A549 (cell line): ENCODE measurements around the gene GPX2. TPM values are rescaled to one million over a fixed set of nuclear protein-coding genes. Genes with fewer than 3 reads are reported as not detected.

Source experiments
- ATAC-seq, 2 experiments: fragments of 200-7000 bp in 1 of 2; fragments of >200 bp in 1 of 2; cut with Nextera tagmentation in 1 of 2; cut with Tn5 transposase in 1 of 2; 3 replicates each; pipeline versions ENCODE4 v1.8.0 to v1.9.1; 2018 to 2020; ENCODE audit warnings: mild to moderate bottlenecking in 1 of 2, moderate library complexity in 1 of 2
- CTCF ChIA-PET: fragments of 300-600 bp; sonication (Branson Sonifier 250); formaldehyde crosslinking; extraction: SDS; loops from one replicate; lab custom pipeline; 2021; ENCODE audit warnings: antibody characterized with exemption, inconsistent platforms; lab: Yijun Ruan, JAX
- POLR2A ChIA-PET: fragments of 350-600 bp; formaldehyde crosslinking; extraction: SDS; loops from one replicate; lab custom pipeline; 2021; ENCODE audit warnings: antibody characterized with exemption, inconsistent platforms; lab: Yijun Ruan, JAX
- DNase-seq, 2 experiments: peaks; one replicate each; pipeline versions ENCODE4 v3.0.0 to v3.0.0-alpha.2; 2011 to 2016; ENCODE audit warnings: low read depth in 1 of 2, low spot score in 1 of 2
- FAIRE-seq: peaks from 2 replicates; lab custom pipeline; 2011; peaks lifted over from hg19 to GRCh38; lab: Jason Lieb, UNC
- H3K27ac ChIP-seq, 2 experiments: fragments of >200 bp; sonication (Bioruptor Twin); formaldehyde crosslinking; 3 replicates each; pipeline ENCODE4 v1.5.1; 2016 to 2017
- H3K4me1 ChIP-seq: fragments of >200 bp; sonication (Bioruptor Twin); formaldehyde crosslinking; 3 replicates; pipeline ENCODE4 v1.6.1; 2016
- H3K4me2 ChIP-seq: fragments of >200 bp; sonication (Bioruptor Twin); formaldehyde crosslinking; 3 replicates; pipeline ENCODE4 v1.6.1; 2016
- H3K4me3 ChIP-seq: fragments of >200 bp; sonication (Bioruptor Twin); formaldehyde crosslinking; 3 replicates; pipeline ENCODE4 v1.5.1; 2016
- H3K9me3 ChIP-seq: fragments of >200 bp; sonication (Bioruptor Twin); formaldehyde crosslinking; 3 replicates; pipeline ENCODE4 v1.6.1; 2016
- CEBPB ChIP-seq, 2 experiments: fragments of >200 bp in 1 of 2; sonication (Bioruptor Twin) in 1 of 2; formaldehyde crosslinking in 1 of 2; IDR thresholded peaks; 2 replicates each; pipeline ENCODE4 v1.6.1; 2012 to 2016
- CTCF ChIP-seq: fragments of >200 bp; sonication (Bioruptor Twin); formaldehyde crosslinking; IDR thresholded peaks from 3 replicates; pipeline ENCODE4 v1.5.1; 2016
- EHF ChIP-seq: fragments of 250-450 bp; sonication (Bioruptor Pico); IDR thresholded peaks from 2 replicates; pipeline ENCODE4 v1.5.0; 2020; ENCODE audit warnings: mild to moderate bottlenecking
- EHMT2 ChIP-seq: fragments of 200-600 bp; sonication (generic); IDR thresholded peaks from 2 replicates; pipeline ENCODE4 v1.6.1; 2016; ENCODE audit warnings: antibody characterized with exemption, low read depth, mild to moderate bottlenecking, moderate library complexity
- ELK1 ChIP-seq: fragments of 150-350 bp; IDR thresholded peaks from 2 replicates; pipeline ENCODE4 v1.6.1; 2014; ENCODE audit warnings: low read depth, mild to moderate bottlenecking, low read length
- EP300 ChIP-seq, 2 experiments: fragments of >200 bp; sonication (Bioruptor Twin); formaldehyde crosslinking; IDR thresholded peaks; 2 replicates in 1 of 2; 3 replicates in 1 of 2; pipeline ENCODE4 v1.6.1; 2016 to 2017
- FOSB ChIP-seq: fragments of 250-450 bp; sonication (Bioruptor Pico); IDR thresholded peaks from 2 replicates; pipeline ENCODE4 v1.5.0; 2020; ENCODE audit warnings: mild to moderate bottlenecking, moderate library complexity
- GATA3 ChIP-seq: IDR thresholded peaks from 2 replicates; pipeline ENCODE4 v1.6.1; 2012; ENCODE audit warnings: borderline replicate concordance
- HEYL ChIP-seq: fragments of 250-450 bp; sonication (Bioruptor Pico); IDR thresholded peaks from 2 replicates; pipeline ENCODE4 v1.8.0; 2021; ENCODE audit warnings: mild to moderate bottlenecking, moderate library complexity
- JUN ChIP-seq, 2 experiments: fragments of >200 bp; sonication (Bioruptor Twin); formaldehyde crosslinking; IDR thresholded peaks; 2 replicates in 1 of 2; 3 replicates in 1 of 2; pipeline ENCODE4 v1.6.1; 2016 to 2017
- KDM5A ChIP-seq: fragments of 200-600 bp; sonication (generic); IDR thresholded peaks from 2 replicates; pipeline ENCODE4 v1.6.1; 2016; ENCODE audit warnings: antibody characterized with exemption, mild to moderate bottlenecking
- MAZ ChIP-seq: fragments of 150-350 bp; IDR thresholded peaks from 2 replicates; pipeline ENCODE4 v1.6.1; 2014; ENCODE audit warnings: antibody characterized with exemption, low read depth, low read length, borderline replicate concordance
- MYC ChIP-seq: IDR thresholded peaks from 2 replicates; pipeline ENCODE4 v1.6.1; 2012; ENCODE audit warnings: mild to moderate bottlenecking, inconsistent platforms, low read length, improper control_type of control experiment, borderline replicate concordance
- NFE2L2 ChIP-seq: fragments of 150-350 bp; conservative IDR thresholded peaks from 2 replicates; pipeline ENCODE4 v1.6.1; 2014; ENCODE audit warnings: low read length
- NR3C1 ChIP-seq: fragments of >200 bp; sonication (Bioruptor Twin); formaldehyde crosslinking; IDR thresholded peaks from 3 replicates; pipeline ENCODE4 v1.6.1; 2017
- PBX3 ChIP-seq: IDR thresholded peaks from 2 replicates; pipeline ENCODE4 v1.6.1; 2012
- RAD21 ChIP-seq, 2 experiments: fragments of >200 bp in 1 of 2; sonication (Bioruptor Twin) in 1 of 2; formaldehyde crosslinking in 1 of 2; IDR thresholded peaks in 1 of 2; conservative IDR thresholded peaks in 1 of 2; 2 replicates in 1 of 2; 3 replicates in 1 of 2; pipeline ENCODE4 v1.6.1; 2012 to 2018; ENCODE audit warnings: inconsistent platforms in 1 of 2
- REST ChIP-seq: fragments of 200-600 bp; sonication (generic); IDR thresholded peaks from 2 replicates; pipeline ENCODE4 v1.6.1; 2016; ENCODE audit warnings: antibody characterized with exemption, mild to moderate bottlenecking, moderate library complexity
- SMC3 ChIP-seq: fragments of >200 bp; sonication (Bioruptor Twin); formaldehyde crosslinking; IDR thresholded peaks from 3 replicates; pipeline ENCODE4 v1.6.1; 2018; ENCODE audit warnings: inconsistent platforms
- ZFP36 ChIP-seq: fragments of 450-650 bp; IDR thresholded peaks from 2 replicates; pipeline ENCODE4 v1.6.1; 2014; ENCODE audit warnings: borderline replicate concordance; ENCODE audit not compliant: partially characterized antibody
- ZNF302 ChIP-seq: fragments of 250-450 bp; sonication (Bioruptor Pico); IDR thresholded peaks from 2 replicates; pipeline ENCODE4 v1.9.0; 2021; ENCODE audit warnings: inconsistent platforms, mild to moderate bottlenecking, moderate library complexity
- ZSCAN20 ChIP-seq: fragments of 250-450 bp; sonication (Bioruptor Pico); IDR thresholded peaks from 2 replicates; pipeline ENCODE4 v1.8.0; 2022; ENCODE audit warnings: mild to moderate bottlenecking, moderate library complexity
- WGBS: methylation state at CpG from one replicate; pipeline ENCODE4 v1.1.6; 2017; ENCODE audit errors: missing lambda C conversion rate; 5-methylcytosine and 5-hydroxymethylcytosine counted together
- polyA plus RNA-seq, 4 experiments: library from polyadenylated mRNA; depleted of rRNA in 3 of 4; stranded (reverse); fragments of >200 nt; fragmentation: RNase III in 1 of 4; extraction: RNeasy Plus Mini Kit Qiagen cat#74134 plus additional on column Dnase treatment in 1 of 4; gene quantifications; 2 replicates in 3 of 4; 3 replicates in 1 of 4; pipeline ENCODE4 v1.2.3, GENCODE V29; 2011 to 2017

Gene GPX2
- polyA plus RNA-seq, 2 of the 4 experiments (the other 2 are of a cell fraction), result 382 to 876 TPM

GRCh38 chr14:64937821-64938193, 4.7 kb downstream of the GPX2 start:
- 68% methylated on average over 1 of the region's 1 CpG for WGBS
- H3K27ac ChIP-seq, result peak overlapping the region; percentile 51 to 77
- peak; percentile 29 to 48 for DNase-seq
- H3K4me3 ChIP-seq, result no peak overlapping the region
- H3K4me1 ChIP-seq, result peaks cover 68% of the 10 kb centered on the region
- peak; percentile 53 to 65 for ATAC-seq
- H3K4me2 ChIP-seq, result peak overlapping the region; percentile 79
- no peaks in the 10 kb centered on the region for H3K9me3 ChIP-seq
- no peak for FAIRE-seq
- no peak for TF ChIP-seq CEBPB (IDR thresholded peaks at IDR 0.05)
- TF ChIP-seq RAD21 (conservative IDR thresholded peaks at IDR 0.05 in 1 of 2, IDR thresholded peaks at IDR 0.05 in 1 of 2), result peak; percentile 44 to 57; a peak in 4 of 5 replicates
- peak; percentile 49 for TF ChIP-seq CTCF
- 0 out of 2 replicates have a peak, but pooled peaks have one; percentile 10 for TF ChIP-seq GATA3
- ChIA-PET POLR2A (no interaction called here), CTCF (interaction anchor here (1.2 to 2.7 kb wide), 5 partner anchors 27 to 170 kb away, joined by 3 to 11 read pairs (median 5); no protein-coding TSS in a partner anchor)

GRCh38 chr14:64937171-64937820, 5.2 kb downstream of the GPX2 start:
- CTCF ChIA-PET, result interaction anchor here (0.6 to 2.7 kb wide), 10 partner anchors 8 to 592 kb away, joined by 3 to 11 read pairs (median 4); no protein-coding TSS in a partner anchor
- ATAC-seq, result peak in 1 of 2 experiments; percentile 3; a peak in 2 of 6 replicates

More at GRCh38 chr14:64937171-64937820, 5.2 kb downstream of the GPX2 start:
- Histone ChIP-seq H3K9me3 (no peaks in the 10 kb centered on the region), H3K4me3 (no peak overlapping the region), H3K4me1 (peaks cover 63% of the 10 kb centered on the region), H3K27ac (peak overlapping the region; percentile 51 to 77; a peak in 5 of 6 replicates), H3K4me2 (peak overlapping the region; percentile 79; the same call in 1 of the 3 replicates)
- POLR2A ChIA-PET, result interaction anchor here (1.2 to 1.5 kb wide), 2 partner anchors 7 to 50 kb away, joined by 3 to 4 read pairs; partner anchors contain the start of gene FNTB
- FAIRE-seq, result no peak
- no peak for DNase-seq
- TF ChIP-seq PBX3 (no peak), HEYL (no peak), ELK1 (no peak), KDM5A (no peak), EHMT2 (no peak), ZSCAN20 (CRISPR knock-in tag) (no peak), NR3C1 (no peak), ZNF302 (CRISPR knock-in tag) (no peak), ZFP36 (no peak), FOSB (CRISPR knock-in tag) (no peak), GATA3 (no peak), EP300 (IDR thresholded peaks at IDR 0.05) (no peak), JUN (IDR thresholded peaks at IDR 0.05) (no peak), NFE2L2 (no peak), SMC3 (no peak), REST (no peak), EHF (CRISPR knock-in tag) (no peak), MYC (no peak), MAZ (no peak)
- TF ChIP-seq, all 56 proteins: peak for 0
- WGBS, result 0% methylated on average over 1 of the region's 1 CpG
